Fibroblast of villous mesenchyme (primary cell): ENCODE data around the gene CTAGE15. TPM values are rescaled to one million over a fixed set of nuclear protein-coding genes. Genes with fewer than 3 reads are reported as not detected.
"Not testable (repeated sequence)": the region's sequence is repeated elsewhere in the genome, so short reads cannot be mapped to it uniquely, and the experiment has no call there.

Experiments
- DNase-seq: peaks from one replicate; pipeline ENCODE4 v3.0.0-alpha.2; 2010; ENCODE audit warnings: low read depth
- H3K4me3 ChIP-seq: 2 replicates; pipeline ENCODE4 v1.5.1; 2011; ENCODE audit warnings: low read depth, mild to moderate bottlenecking, low read length
- total RNA-seq: library from RNA; depleted of rRNA; stranded (reverse); fragments of >200 nt; gene quantifications from 2 replicates; pipeline ENCODE4 v1.2.3, GENCODE V29; 2012
- TF ChIP-seq, protein P1 (sequence below): IDR thresholded peaks from 2 replicates; pipeline ENCODE4 v1.5.1; 2012; ENCODE audit warnings: low read depth, mild to moderate bottlenecking, low read length; ENCODE audit not compliant: insufficient read depth

Gene CTAGE15, protein sequence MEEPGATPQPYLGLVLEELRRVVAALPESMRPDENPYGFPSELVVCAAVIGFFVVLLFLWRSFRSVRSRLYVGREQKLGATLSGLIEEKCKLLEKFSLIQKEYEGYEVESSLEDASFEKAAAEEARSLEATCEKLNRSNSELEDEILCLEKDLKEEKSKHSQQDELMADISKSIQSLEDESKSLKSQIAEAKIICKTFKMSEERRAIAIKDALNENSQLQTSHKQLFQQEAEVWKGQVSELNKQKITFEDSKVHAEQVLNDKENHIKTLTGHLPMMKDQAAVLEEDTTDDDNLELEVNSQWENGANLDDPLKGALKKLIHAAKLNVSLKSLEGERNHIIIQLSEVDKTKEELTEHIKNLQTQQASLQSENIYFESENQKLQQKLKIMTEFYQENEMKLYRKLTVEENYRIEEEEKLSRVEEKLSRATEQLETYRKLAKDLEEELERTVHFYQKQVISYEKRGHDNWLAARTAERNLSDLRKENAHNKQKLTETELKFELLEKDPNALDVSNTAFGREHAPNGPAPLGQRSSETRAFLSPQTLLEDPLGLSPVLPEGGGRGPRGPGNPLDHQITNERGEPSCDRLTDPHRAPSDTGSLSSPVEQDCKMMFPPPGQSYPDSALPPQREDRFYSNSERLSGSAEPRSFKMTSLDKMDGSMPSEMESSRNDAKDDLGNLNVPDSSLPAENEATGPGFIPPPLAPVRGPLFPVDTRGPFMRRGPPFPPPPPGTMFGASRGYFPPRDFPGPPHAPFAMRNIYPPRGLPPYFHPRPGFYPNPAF
- total RNA-seq: under 0.01 TPM in 1 of 2 replicates, not detected in the other

GRCh38 chr7:143571501-143571900 is at the start of gene CTAGE15:
CTAGE15 (plus strand) TSS chr7:143571801; CDS start chr7:143571818, 17 bp downstream.
- DNase-seq, H3K4me3 ChIP-seq: not testable (repeated sequence)

GRCh38 chr7:143522309-143522916 is 49.2 kb upstream of the CTAGE15 start:
- not testable (repeated sequence) for H3K4me3 ChIP-seq, DNase-seq

DNA sequence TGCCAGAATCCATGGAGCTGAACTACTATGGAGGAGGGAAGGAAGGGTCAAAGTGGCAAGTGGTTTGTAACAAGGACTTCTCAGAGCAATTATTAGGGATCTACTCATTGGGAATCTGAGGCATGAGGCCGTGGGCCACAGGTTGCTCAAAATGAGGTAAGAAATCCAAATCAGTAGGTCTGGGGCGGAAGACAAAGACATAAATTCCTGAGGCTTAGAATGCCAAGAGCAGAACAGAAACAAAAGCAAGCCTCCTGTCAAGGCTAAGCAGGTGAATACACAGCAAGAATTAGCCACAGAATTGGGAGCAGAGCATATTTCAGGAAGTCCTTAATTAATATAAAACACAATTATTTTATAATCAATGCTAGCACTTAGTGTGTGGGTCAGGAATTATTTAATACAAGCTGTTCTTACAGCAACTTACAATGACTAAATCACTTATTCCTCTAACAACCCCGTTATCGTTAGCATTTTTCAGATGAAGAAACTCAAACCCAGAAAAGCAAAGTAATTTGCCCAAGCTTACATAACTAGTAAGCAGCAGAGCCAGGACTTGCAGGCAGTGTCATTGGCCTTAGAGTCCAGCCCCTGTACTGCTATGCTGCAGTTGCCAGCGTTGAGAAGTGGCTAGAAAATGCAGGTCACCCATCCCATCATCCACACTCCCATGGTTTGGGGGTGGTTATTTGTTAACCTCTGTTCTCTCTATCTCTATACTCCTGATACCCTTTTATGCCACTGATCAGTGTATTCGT is 40.3 kb upstream of the CTAGE15 start:
- not testable (repeated sequence) for H3K4me3 ChIP-seq, DNase-seq

- DNase-seq, H3K4me3 ChIP-seq: not testable (repeated sequence)
Observed at GRCh38 chr7:143531932-143532331, 39.7 kb upstream of the CTAGE15 start.

GRCh38 chr7:143533213-143533839 is 38.3 kb upstream of the CTAGE15 start:
- DNase-seq, H3K4me3 ChIP-seq: not testable (repeated sequence)

DNA sequence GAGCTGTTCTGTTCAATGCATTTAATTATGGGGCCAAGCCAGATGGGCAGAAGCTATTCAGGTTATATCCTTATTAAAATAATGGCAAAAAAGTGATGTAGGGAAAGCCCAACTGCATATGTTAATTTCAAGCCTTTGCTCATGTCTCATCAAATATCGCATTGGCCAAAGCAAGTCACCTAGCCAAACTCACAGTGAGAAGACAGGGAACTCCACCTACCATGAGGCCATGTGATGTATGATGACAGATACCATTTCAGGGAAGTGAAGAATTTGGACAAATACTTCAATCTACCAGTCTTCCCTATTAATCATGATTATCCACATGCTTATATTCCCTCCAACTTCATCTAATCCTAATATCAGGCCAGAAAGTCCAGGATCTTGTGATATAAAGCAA is 35.2 kb upstream of the CTAGE15 start:
- not testable (repeated sequence) for DNase-seq, H3K4me3 ChIP-seq

DNA sequence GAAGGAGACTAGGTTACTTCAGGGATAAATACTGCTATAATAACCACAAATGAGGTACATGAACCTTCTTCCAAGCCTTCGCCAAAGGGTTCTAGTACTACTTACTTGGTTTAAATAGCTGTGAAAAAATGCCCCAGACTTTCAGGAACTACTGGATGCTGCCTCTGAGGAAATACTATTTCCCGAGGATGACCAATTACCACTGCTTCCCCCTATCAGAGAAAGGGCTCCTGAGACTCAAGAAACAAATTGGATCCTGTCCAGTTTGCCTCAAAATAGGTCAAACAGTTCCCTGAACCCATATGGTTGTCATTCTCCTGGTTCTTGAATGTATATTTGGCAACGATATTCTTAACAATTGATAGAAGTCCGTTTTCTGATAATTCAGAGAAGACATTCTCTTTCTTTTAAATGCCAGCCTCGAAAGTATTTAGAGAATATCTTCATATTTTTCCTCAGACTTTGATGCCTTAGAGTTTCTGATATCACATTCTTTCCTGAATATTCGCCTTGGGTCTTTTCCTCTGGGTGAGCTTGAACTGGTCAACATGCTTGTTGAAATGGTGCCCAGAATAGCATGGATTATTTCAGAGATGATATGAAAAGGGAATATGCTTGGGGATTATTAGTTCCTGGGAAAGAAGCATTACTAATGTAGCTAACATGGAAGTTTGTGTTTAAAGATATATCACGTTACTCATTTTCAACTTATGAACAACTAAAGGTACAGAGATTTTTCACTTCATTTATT is 28.1 kb upstream of the CTAGE15 start:
- not testable (repeated sequence) for H3K4me3 ChIP-seq

GRCh38 chr7:143555968-143556367 is 15.6 kb upstream of the CTAGE15 start:
- H3K4me3 ChIP-seq, DNase-seq: not testable (repeated sequence)

More for the DNA sequence above, 28.1 kb upstream of the CTAGE15 start:
- not testable (repeated sequence) for DNase-seq

DNA sequence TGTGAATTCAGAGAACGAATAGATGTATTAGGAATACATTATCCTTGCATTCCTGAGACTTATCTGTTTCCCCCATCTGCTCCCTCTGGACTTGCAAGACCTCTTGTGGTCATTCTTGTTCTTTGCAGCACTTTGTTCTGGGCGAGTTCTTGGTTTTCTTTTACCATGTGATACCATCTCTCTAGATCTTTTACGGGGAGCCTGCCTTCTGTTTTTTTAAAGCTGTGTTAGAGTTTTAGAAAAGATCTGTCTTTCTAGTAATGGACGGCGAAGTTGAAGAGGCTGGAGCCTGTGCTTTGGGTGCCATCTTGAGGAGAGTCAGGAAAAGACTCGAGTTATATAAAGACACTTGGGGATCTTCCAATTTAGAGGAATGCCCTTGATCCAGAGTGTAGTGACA is 8.3 kb upstream of the CTAGE15 start:
- DNase-seq, H3K4me3 ChIP-seq: not testable (repeated sequence)
- TF ChIP-seq, protein P1, sequence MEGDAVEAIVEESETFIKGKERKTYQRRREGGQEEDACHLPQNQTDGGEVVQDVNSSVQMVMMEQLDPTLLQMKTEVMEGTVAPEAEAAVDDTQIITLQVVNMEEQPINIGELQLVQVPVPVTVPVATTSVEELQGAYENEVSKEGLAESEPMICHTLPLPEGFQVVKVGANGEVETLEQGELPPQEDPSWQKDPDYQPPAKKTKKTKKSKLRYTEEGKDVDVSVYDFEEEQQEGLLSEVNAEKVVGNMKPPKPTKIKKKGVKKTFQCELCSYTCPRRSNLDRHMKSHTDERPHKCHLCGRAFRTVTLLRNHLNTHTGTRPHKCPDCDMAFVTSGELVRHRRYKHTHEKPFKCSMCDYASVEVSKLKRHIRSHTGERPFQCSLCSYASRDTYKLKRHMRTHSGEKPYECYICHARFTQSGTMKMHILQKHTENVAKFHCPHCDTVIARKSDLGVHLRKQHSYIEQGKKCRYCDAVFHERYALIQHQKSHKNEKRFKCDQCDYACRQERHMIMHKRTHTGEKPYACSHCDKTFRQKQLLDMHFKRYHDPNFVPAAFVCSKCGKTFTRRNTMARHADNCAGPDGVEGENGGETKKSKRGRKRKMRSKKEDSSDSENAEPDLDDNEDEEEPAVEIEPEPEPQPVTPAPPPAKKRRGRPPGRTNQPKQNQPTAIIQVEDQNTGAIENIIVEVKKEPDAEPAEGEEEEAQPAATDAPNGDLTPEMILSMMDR: peak; percentile 15

GRCh38 chr7:143566001-143566400 is 5.6 kb upstream of the CTAGE15 start:
- not testable (repeated sequence) for H3K4me3 ChIP-seq, DNase-seq

DNA sequence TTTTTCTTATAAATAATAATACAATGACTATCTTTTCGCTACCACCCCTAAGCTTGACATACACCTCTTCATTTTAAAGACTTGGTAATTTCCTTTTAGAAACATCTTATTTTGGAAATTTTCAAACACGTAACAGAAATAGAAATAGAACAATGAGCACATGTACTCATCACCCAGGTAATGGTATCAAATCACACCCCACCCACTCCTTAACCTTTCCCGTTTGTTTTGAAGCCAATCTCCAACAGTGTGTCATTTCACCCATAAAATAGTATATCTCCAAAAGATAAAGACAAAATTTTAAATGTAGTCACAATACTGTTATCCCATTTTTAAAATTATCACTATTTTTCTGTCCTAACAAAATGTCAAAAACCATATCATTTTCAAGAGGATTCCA is 16.6 kb downstream of the CTAGE15 start:
- not testable (repeated sequence) for DNase-seq, H3K4me3 ChIP-seq

DNA sequence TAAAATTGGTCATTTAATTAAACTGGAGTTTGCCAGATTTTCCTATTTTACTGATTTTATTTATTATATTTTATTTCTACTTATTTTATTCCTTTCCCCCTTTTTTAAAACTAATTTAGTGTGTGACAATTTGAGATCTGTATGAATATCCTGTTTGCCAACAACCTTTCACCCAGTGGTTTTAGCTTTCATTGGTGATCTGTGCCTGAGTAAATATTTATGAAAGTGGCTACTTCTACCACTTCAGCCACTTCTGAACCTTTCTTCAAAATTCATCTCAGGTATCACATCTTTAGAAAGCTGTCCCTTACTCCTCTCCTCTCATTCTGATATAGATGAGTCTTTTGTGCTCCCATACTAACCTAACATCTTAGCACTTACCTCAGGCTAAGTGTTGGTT is 18.3 kb downstream of the CTAGE15 start:
- DNase-seq, H3K4me3 ChIP-seq: not testable (repeated sequence)

DNA sequence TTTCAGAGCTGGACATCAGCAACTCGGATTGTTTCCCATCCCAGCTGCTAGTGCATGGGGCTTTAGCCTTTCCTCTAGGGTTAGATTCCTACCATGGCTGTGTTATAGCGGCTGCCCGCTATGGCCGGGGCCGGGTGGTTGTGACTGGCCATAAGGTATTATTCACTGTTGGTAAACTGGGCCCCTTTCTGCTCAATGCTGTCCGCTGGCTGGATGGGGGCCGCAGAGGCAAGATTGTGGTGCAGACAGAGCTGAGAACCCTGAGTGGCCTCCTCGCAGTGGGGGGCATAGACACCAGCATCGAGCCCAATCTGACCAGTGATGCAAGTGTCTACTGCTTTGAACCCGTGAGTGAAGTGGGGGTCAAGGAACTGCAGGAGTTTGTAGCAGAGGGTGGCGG is 26.5 kb downstream of the CTAGE15 start:
- H3K4me3 ChIP-seq, DNase-seq: not testable (repeated sequence)

DNA sequence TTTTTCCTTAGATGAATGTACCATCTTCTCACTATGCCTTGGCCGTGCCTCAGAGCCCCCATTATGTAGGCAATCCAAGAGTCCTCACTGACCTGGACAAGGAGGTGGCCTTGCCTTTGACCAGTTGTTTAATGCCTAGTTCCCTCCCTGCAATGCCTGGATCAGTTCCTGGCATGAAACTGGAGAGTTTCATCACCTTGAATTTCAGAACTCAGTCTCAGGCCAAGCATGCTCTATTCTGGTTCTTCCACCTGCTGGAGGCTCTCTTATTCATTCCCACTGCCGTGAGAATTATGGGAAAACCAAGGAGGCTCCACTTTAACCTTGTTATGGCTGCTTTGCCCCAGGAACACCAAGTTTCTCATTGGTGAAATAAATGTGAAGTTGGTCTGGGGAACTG is 31.9 kb downstream of the CTAGE15 start:
- not testable (repeated sequence) for H3K4me3 ChIP-seq, DNase-seq

GRCh38 chr7:143606088-143606487 is 34.5 kb downstream of the CTAGE15 start:
- DNase-seq: not testable (repeated sequence)

More at GRCh38 chr7:143606088-143606487, 34.5 kb downstream of the CTAGE15 start:
- H3K4me3 ChIP-seq: not testable (repeated sequence)
